ENCODE data around the gene TEX101. TPM values are rescaled to one million over a fixed set of nuclear protein-coding genes. Genes with fewer than 3 reads are reported as not detected.
"Not testable (repeated sequence)": the region's sequence is repeated elsewhere in the genome, so short reads cannot be mapped to it uniquely, and the experiment has no call there.

The TEX101 gene, protein sequence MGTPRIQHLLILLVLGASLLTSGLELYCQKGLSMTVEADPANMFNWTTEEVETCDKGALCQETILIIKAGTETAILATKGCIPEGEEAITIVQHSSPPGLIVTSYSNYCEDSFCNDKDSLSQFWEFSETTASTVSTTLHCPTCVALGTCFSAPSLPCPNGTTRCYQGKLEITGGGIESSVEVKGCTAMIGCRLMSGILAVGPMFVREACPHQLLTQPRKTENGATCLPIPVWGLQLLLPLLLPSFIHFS
- not detected in 2 replicates for total RNA-seq
- polyA plus RNA-seq, result not detected in 2 replicates
- not detected in 2 replicates for polyA plus RNA-seq (2012)
- polyA minus RNA-seq (ENCODE audit: low replicate concordance), result not detected in 2 replicates

DNA sequence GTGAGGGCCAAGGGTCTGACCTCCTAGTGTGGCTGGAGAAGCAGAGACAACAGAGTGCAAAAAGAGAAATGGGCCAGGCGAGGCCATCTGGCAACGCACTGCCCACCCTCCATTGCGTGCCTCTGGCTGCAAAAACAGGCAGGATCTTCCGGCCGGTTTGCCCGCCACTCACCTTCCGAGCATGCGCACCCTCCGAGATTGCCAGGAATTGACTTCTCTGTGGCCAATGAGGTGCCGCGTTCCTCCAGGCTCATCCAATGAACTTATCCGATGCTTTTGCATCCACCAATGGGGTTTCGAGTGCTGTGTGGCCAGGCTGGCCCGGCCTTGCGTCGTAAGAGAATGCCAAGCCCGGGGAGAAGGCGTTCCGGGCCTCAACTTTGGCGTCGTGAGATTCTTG is at the start of gene TEX101:
Gene TEX101 (plus strand): TSS at position 337 of the 400 bp plus-strand sequence. CDS start 1,030 bp downstream, outside the sequence.
- Histone ChIP-seq H3K27me3 (ENCODE audit: control insufficient read depth, insufficient read depth, low read length) (peaks cover 4% of the 10 kb centered on the region), H3K9ac (ENCODE audit: insufficient read depth, low read length) (no peak within 1 kb of the TSS), H3K4me2 (ENCODE audit: extremely low read depth, insufficient read depth, low read length) (no peak within 1 kb of the TSS), H3K79me2 (ENCODE audit: control insufficient read depth, insufficient read depth, low read length) (no peaks in the 10 kb centered on the region), H4K20me1 (ENCODE audit: control insufficient read depth, extremely low read depth, insufficient read depth, low read length) (no peaks in the 10 kb centered on the region), H3K9me3 (ENCODE audit: control insufficient read depth, insufficient read depth, low read depth, low read length) (no peaks in the 10 kb centered on the region), H3K36me3 (ENCODE audit: control insufficient read depth, insufficient read depth, low read length) (no peaks in the 10 kb centered on the region), H3K27ac (ENCODE audit: insufficient read depth, low read length) (no peak within 1 kb of the TSS), H3K4me1 (ENCODE audit: control insufficient read depth, extremely low read depth, insufficient read depth, low read length) (no peaks in the 10 kb centered on the region), H2AFZ (ENCODE audit: low read length) (no peak within 1 kb of the TSS), H3K4me3 (replicated peaks in 1 of 4; ENCODE audit: control extremely low read depth in 1 of 4, insufficient read depth in 1 of 4, low read depth in 3 of 4, low read length in 4 of 4) (no peak within 1 kb of the TSS)
- DNase-seq (ENCODE audit: low read depth in 2 of 2), result no peak
- TF ChIP-seq EZH2 (IDR thresholded peaks at IDR 0.05; ENCODE audit: low read length, missing control alignments), result no peak
- TF ChIP-seq, protein P1, sequence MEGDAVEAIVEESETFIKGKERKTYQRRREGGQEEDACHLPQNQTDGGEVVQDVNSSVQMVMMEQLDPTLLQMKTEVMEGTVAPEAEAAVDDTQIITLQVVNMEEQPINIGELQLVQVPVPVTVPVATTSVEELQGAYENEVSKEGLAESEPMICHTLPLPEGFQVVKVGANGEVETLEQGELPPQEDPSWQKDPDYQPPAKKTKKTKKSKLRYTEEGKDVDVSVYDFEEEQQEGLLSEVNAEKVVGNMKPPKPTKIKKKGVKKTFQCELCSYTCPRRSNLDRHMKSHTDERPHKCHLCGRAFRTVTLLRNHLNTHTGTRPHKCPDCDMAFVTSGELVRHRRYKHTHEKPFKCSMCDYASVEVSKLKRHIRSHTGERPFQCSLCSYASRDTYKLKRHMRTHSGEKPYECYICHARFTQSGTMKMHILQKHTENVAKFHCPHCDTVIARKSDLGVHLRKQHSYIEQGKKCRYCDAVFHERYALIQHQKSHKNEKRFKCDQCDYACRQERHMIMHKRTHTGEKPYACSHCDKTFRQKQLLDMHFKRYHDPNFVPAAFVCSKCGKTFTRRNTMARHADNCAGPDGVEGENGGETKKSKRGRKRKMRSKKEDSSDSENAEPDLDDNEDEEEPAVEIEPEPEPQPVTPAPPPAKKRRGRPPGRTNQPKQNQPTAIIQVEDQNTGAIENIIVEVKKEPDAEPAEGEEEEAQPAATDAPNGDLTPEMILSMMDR (conservative IDR thresholded peaks at IDR 0.05 in 1 of 2, IDR thresholded peaks at IDR 0.05 in 1 of 2; ENCODE audit: low read depth in 1 of 2, low read length in 2 of 2), result no peak

DNA sequence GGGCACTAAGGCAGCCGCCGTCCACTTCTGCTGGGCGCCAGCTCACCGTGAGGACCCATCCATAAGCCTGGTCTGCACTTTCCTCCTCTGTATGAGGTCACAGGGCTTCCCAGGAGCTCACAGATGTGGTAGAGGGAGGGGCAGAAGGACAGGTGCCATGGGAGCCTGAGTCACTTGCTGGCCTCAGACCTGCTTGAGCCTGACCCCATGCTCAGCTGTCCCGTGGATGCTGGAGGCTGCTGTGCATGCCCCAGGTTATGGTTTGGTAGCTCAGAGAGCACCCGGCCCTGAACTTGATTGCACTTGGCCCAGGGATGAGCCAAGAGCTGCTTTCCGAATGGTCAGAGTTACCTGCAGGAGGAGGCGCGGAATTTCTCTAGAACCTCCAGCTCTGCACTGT is 49.0 kb upstream of the TEX101 start:
- not testable (repeated sequence) for H2AFZ ChIP-seq (ENCODE audit: low read length); H3K36me3 ChIP-seq (ENCODE audit: control insufficient read depth, insufficient read depth, low read length); H3K27ac ChIP-seq (ENCODE audit: insufficient read depth, low read length); H3K9ac ChIP-seq (ENCODE audit: insufficient read depth, low read length); H3K4me3 ChIP-seq (replicated peaks in 1 of 4; ENCODE audit: control extremely low read depth in 1 of 4, insufficient read depth in 1 of 4, low read depth in 3 of 4, low read length in 4 of 4); H4K20me1 ChIP-seq (ENCODE audit: control insufficient read depth, extremely low read depth, insufficient read depth, low read length); DNase-seq (ENCODE audit: low read depth in 2 of 2); H3K4me1 ChIP-seq (ENCODE audit: control insufficient read depth, extremely low read depth, insufficient read depth, low read length); H3K9me3 ChIP-seq (ENCODE audit: control insufficient read depth, insufficient read depth, low read depth, low read length); H3K79me2 ChIP-seq (ENCODE audit: control insufficient read depth, insufficient read depth, low read length); H3K4me2 ChIP-seq (ENCODE audit: extremely low read depth, insufficient read depth, low read length)
- peaks cover 14% of the 10 kb centered on the region for H3K27me3 ChIP-seq (ENCODE audit: control insufficient read depth, insufficient read depth, low read length)

DNA sequence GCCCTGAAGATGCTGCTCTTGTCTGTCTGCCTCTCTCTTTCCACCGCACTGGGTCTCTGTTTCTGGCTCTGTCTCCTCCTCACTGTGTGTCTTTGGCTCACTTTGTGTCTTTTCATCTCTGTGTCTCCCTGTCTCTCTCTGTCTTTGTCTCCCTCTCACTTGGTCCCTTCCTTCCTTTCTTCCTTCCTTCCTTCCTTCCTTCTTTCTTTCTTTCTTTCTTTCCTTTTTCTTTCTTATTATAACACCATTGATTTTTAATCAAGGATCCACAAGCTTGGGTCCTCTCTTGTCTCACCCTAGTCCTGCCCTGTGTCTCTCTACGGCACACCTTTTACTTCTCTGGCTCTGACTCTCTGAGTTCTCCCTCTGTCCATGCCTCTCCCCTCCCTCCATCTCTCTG is 46.9 kb upstream of the TEX101 start:
- no peak overlapping the region for H3K4me3 ChIP-seq (replicated peaks in 1 of 4; ENCODE audit: control extremely low read depth in 1 of 4, insufficient read depth in 1 of 4, low read depth in 3 of 4, low read length in 4 of 4)
- H3K4me2 ChIP-seq (ENCODE audit: extremely low read depth, insufficient read depth, low read length), result no peak overlapping the region
- peaks cover 13% of the 10 kb centered on the region for H3K27me3 ChIP-seq (ENCODE audit: control insufficient read depth, insufficient read depth, low read length)
- no peaks in the 10 kb centered on the region for H4K20me1 ChIP-seq (ENCODE audit: control insufficient read depth, extremely low read depth, insufficient read depth, low read length)
- no peaks in the 10 kb centered on the region for H3K79me2 ChIP-seq (ENCODE audit: control insufficient read depth, insufficient read depth, low read length)
- no peak overlapping the region for H2AFZ ChIP-seq (ENCODE audit: low read length)
- TF ChIP-seq, protein P1 (conservative IDR thresholded peaks at IDR 0.05 in 1 of 2, IDR thresholded peaks at IDR 0.05 in 1 of 2; ENCODE audit: low read depth in 1 of 2, low read length in 2 of 2), result no peak
- no peak for TF ChIP-seq EZH2 (IDR thresholded peaks at IDR 0.05; ENCODE audit: low read length, missing control alignments)
- no peaks in the 10 kb centered on the region for H3K4me1 ChIP-seq (ENCODE audit: control insufficient read depth, extremely low read depth, insufficient read depth, low read length)
- H3K9me3 ChIP-seq (ENCODE audit: control insufficient read depth, insufficient read depth, low read depth, low read length), result no peaks in the 10 kb centered on the region
- no peak for DNase-seq (ENCODE audit: low read depth in 2 of 2)
- no peak overlapping the region for H3K9ac ChIP-seq (ENCODE audit: insufficient read depth, low read length)
- H3K27ac ChIP-seq (ENCODE audit: insufficient read depth, low read length), result no peak overlapping the region
- no peaks in the 10 kb centered on the region for H3K36me3 ChIP-seq (ENCODE audit: control insufficient read depth, insufficient read depth, low read length)

DNA sequence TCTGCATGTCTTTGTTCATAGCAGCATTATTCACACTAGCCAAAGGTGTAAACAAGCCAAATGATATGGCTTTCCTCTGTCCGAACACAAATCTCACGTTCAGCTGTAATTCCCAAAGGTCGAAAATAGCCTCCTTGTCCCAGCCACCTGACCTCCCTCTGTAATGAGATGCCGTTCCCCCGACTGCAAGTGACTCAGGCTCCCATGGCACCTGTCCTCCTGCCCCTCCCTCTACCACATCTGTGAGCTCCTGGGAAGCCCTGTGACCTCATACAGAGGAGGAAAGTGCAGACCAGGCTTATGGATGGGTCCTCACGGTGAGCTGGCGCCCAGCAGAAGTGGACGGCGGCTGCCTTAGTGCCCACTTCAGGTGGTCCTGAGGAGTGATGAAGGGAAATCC is 45.8 kb upstream of the TEX101 start:
- H3K27me3 ChIP-seq (ENCODE audit: control insufficient read depth, insufficient read depth, low read length); H4K20me1 ChIP-seq (ENCODE audit: control insufficient read depth, extremely low read depth, insufficient read depth, low read length); H3K36me3 ChIP-seq (ENCODE audit: control insufficient read depth, insufficient read depth, low read length); H3K9ac ChIP-seq (ENCODE audit: insufficient read depth, low read length); DNase-seq (ENCODE audit: low read depth in 2 of 2); H3K4me3 ChIP-seq (replicated peaks in 1 of 4; ENCODE audit: control extremely low read depth in 1 of 4, insufficient read depth in 1 of 4, low read depth in 3 of 4, low read length in 4 of 4); H3K9me3 ChIP-seq (ENCODE audit: control insufficient read depth, insufficient read depth, low read depth, low read length); H3K4me2 ChIP-seq (ENCODE audit: extremely low read depth, insufficient read depth, low read length); H3K79me2 ChIP-seq (ENCODE audit: control insufficient read depth, insufficient read depth, low read length); H3K27ac ChIP-seq (ENCODE audit: insufficient read depth, low read length); H3K4me1 ChIP-seq (ENCODE audit: control insufficient read depth, extremely low read depth, insufficient read depth, low read length); H2AFZ ChIP-seq (ENCODE audit: low read length): not testable (repeated sequence)
